RWPE2 (cell line): ENCODE measurements around the gene SLC29A3.

Source experiments
- ATAC-seq: fragments of 200-7000 bp; cut with Tn5 transposase; 3 replicates; pipeline ENCODE4 v1.9.1; 2021; ENCODE audit warnings: low read depth
- DNase-seq: peaks from one replicate; pipeline ENCODE4 v3.0.0-alpha.2; 2020; ENCODE audit warnings: low spot score
- H3K27ac ChIP-seq: fragments of 450-650 bp; 2 replicates; pipeline ENCODE4 v1.5.1; 2017; ENCODE audit warnings: mild to moderate bottlenecking; ENCODE audit not compliant: poor library complexity, severe bottlenecking
- H3K27me3 ChIP-seq: fragments of 250-450 bp; sonication (Bioruptor Pico); 2 replicates; pipeline ENCODE4 v1.5.1; 2021; ENCODE audit warnings: mild to moderate bottlenecking, moderate library complexity; ENCODE audit not compliant: insufficient read depth, poor library complexity, severe bottlenecking
- H3K36me3 ChIP-seq: fragments of 250-450 bp; sonication (Bioruptor Pico); 2 replicates; pipeline ENCODE4 v1.5.1; 2020; ENCODE audit warnings: low read depth, mild to moderate bottlenecking, moderate library complexity
- H3K4me1 ChIP-seq: fragments of 250-450 bp; sonication (Bioruptor Pico); 2 replicates; pipeline ENCODE4 v1.5.1; 2021; ENCODE audit warnings: mild to moderate bottlenecking, moderate library complexity; ENCODE audit not compliant: insufficient read depth, poor library complexity, severe bottlenecking
- H3K4me3 ChIP-seq: fragments of 250-450 bp; sonication (Bioruptor Pico); 2 replicates; pipeline ENCODE4 v1.5.1; 2021; ENCODE audit warnings: mild to moderate bottlenecking, moderate library complexity; ENCODE audit not compliant: severe bottlenecking
- H3K9me3 ChIP-seq: fragments of 250-450 bp; sonication (Bioruptor Pico); 2 replicates; pipeline ENCODE4 v1.5.1; 2021; ENCODE audit warnings: mild to moderate bottlenecking, moderate library complexity; ENCODE audit not compliant: severe bottlenecking
- TF ChIP-seq, protein P1 (sequence below): fragments of 450-650 bp; IDR thresholded peaks from one replicate; pipeline ENCODE4 v1.5.1; 2017; ENCODE audit warnings: mild to moderate bottlenecking, moderate library complexity; ENCODE audit not compliant: poor library complexity, severe bottlenecking

The SLC29A3 gene

DNA sequence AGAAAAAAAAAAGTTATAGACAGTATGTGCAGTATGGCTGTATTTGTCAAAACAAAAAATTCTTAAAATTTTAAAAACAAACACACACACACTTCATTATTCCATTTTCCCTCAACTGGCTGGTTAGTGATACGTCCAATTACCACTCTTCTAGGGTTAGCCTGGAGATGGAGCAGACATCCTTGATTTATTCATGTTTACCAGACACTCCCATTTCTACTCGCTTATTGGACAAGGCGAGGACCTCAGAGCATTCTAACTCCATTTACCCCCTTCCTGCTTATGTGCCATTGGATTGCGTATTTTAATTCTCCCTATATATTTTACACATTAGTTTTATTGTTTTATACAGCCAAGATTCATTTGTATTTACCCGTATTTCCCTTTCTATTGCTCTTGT, 69.1 kb downstream of the SLC29A3 start:
- H3K27ac ChIP-seq = no peak overlapping the region
- H3K9me3 ChIP-seq = no peaks in the 10 kb centered on the region
- H3K36me3 ChIP-seq = no peaks in the 10 kb centered on the region
- H3K27me3 ChIP-seq = no peaks in the 10 kb centered on the region
- H3K4me1 ChIP-seq = no peaks in the 10 kb centered on the region
- no peak overlapping the region for H3K4me3 ChIP-seq
- ATAC-seq = no peak
- TF ChIP-seq, protein P1, sequence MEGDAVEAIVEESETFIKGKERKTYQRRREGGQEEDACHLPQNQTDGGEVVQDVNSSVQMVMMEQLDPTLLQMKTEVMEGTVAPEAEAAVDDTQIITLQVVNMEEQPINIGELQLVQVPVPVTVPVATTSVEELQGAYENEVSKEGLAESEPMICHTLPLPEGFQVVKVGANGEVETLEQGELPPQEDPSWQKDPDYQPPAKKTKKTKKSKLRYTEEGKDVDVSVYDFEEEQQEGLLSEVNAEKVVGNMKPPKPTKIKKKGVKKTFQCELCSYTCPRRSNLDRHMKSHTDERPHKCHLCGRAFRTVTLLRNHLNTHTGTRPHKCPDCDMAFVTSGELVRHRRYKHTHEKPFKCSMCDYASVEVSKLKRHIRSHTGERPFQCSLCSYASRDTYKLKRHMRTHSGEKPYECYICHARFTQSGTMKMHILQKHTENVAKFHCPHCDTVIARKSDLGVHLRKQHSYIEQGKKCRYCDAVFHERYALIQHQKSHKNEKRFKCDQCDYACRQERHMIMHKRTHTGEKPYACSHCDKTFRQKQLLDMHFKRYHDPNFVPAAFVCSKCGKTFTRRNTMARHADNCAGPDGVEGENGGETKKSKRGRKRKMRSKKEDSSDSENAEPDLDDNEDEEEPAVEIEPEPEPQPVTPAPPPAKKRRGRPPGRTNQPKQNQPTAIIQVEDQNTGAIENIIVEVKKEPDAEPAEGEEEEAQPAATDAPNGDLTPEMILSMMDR = no peak
- DNase-seq = no peak

DNA sequence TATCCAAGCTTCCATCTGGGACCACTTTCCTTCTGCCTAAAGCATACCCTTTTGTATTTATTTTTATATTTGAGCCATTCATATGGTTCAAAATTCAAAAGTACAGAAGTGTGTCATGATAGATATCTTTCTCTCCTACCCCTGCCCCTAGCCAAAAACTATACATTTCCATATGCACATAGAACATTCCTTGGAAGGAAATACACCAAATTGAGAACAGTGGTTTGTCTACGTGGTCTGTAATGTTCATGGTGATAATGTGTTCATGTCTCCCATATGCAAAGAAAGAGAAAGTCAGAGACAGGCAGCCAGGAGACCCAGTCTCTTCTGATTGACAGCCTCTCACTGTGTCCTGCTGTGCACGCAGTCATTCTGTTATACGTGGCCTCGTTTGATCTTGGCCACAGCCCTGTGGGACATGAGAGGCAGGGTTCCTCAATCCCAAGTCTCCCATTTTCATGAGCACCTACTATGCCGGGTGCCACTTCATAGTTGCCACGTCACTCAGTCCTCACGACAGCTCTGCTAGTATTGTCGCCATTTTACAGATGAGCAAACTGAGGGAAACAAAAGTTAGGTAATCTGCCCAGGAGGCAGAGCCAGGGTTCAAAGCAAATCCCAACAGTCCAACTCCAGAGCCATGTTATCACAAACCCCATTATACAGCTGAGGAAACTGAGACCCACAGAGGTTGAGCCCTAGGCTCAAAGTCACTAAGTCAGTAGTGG, 69.7 kb downstream of the SLC29A3 start:
- Histone ChIP-seq H3K27ac (no peak overlapping the region), H3K9me3 (no peaks in the 10 kb centered on the region), H3K36me3 (no peaks in the 10 kb centered on the region), H3K27me3 (no peaks in the 10 kb centered on the region), H3K4me1 (no peaks in the 10 kb centered on the region), H3K4me3 (no peak overlapping the region)
- TF ChIP-seq, protein P1 = no peak
- ATAC-seq = no peak
- no peak for DNase-seq

DNA sequence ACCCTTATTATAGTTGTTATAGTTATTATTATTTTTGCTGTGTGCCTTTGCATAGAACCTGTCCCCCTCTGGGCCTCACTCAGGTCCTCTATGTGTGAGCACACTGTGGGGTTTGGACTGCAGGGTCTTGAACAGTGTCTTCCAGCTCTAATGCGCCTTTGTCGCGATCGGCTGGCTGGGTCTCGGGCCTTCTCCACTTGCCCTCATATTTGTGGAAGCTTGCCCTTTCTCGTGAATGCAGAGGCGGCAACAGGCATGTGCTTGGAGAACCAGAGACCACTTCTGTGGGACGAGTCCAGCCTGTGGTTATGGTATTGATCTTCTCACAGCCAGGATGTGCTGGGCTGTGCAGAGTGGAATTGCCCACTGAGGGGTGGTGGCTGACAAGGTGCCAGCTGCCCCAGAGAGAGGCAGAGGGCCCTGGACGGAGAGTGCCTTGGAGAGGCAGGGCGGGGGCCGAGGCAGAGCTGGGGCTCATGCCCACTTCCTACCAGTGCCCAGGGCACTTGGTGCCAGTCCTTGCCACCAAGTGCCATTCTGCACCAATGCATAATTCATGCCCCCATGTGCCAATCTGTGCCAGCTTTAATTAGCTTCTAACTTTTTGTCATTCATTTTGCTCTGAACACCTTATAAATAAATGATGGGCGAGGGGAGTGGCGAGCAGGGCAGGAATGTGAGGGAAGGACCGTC, 70.9 kb downstream of the SLC29A3 start:
- no peak for ATAC-seq
- TF ChIP-seq, protein P1 = no peak
- DNase-seq = no peak
- Histone ChIP-seq H3K4me3 (no peak overlapping the region), H3K4me1 (no peaks in the 10 kb centered on the region), H3K27me3 (no peaks in the 10 kb centered on the region), H3K36me3 (no peaks in the 10 kb centered on the region), H3K27ac (no peak overlapping the region), H3K9me3 (no peaks in the 10 kb centered on the region)

DNA sequence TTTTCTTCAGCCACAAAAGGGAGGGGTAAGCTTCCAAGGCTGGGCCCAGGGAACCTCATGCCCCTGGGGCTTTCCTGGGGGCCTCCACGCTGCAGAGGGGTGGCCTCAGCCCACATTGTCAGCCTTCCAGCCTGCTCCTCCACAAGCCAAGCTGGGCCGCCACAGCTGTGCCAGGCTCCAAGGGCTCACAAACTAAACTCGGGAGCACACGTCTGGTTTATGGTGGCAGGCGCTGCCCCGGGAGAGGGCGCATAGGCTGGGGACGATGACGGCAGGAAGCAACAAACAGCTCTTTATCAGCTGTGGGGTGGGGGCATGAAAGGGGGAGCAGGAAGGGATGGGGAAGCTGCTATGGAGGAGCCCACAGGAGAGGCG, 71.4 kb downstream of the SLC29A3 start:
- ATAC-seq (no peak), DNase-seq (no peak)
- Histone ChIP-seq H3K4me1 (no peaks in the 10 kb centered on the region), H3K4me3 (no peak overlapping the region), H3K9me3 (no peaks in the 10 kb centered on the region), H3K27me3 (peaks cover 3% of the 10 kb centered on the region), H3K36me3 (no peaks in the 10 kb centered on the region), H3K27ac (no peak overlapping the region)
- TF ChIP-seq, protein P1 = no peak
